ENCODE measurements around the gene PLCXD1.

DNA sequence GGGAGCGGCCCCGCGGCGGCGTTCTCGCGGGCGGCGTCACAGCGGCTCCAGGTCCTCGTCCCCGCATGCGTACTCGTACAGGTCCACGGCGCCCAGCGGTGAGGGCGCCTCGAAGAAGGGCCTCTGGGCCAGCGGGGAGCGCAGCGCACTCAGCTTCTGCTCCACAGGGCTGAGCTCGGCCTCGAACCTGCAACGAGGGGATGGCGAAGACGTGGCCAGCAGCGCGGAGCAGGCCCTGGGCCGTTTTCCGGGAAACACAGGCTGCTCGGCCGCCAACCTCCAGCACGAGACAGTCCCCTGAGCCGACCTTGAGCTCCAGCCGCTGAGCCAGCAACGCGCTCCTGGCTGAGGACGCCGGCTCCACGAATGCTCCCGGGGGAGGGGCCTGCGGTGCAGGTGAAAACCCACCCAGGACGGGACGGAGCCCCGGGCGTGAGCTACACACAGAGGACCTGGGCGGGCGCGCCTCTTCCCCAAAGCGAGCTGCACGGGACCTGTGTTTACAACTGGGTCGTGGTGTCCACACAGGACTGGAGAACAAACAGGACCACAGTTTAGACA is 53.2 kb downstream of the PLCXD1 start:
- TF ChIP-seq POLR2AphosphoS5 (IDR thresholded peaks at IDR 0.05) (no peak), POLR2A (IDR thresholded peaks at IDR 0.05) (no peak), EP300 (IDR thresholded peaks at IDR 0.05) (no peak)
- TF ChIP-seq, protein P1, sequence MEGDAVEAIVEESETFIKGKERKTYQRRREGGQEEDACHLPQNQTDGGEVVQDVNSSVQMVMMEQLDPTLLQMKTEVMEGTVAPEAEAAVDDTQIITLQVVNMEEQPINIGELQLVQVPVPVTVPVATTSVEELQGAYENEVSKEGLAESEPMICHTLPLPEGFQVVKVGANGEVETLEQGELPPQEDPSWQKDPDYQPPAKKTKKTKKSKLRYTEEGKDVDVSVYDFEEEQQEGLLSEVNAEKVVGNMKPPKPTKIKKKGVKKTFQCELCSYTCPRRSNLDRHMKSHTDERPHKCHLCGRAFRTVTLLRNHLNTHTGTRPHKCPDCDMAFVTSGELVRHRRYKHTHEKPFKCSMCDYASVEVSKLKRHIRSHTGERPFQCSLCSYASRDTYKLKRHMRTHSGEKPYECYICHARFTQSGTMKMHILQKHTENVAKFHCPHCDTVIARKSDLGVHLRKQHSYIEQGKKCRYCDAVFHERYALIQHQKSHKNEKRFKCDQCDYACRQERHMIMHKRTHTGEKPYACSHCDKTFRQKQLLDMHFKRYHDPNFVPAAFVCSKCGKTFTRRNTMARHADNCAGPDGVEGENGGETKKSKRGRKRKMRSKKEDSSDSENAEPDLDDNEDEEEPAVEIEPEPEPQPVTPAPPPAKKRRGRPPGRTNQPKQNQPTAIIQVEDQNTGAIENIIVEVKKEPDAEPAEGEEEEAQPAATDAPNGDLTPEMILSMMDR (IDR thresholded peaks at IDR 0.05) = no peak
